Measurements from ENCODE around the gene VPS16. TPM values are rescaled to one million over a fixed set of nuclear protein-coding genes. Genes with fewer than 3 reads are reported as not detected.
A peak's percentile ranks its signal among the peaks of the same experiment; 100 is the strongest.

VPS16 gene
- total and polyA plus RNA-seq, 8 donors = 5.8 to 53.0 (median 23.3) TPM

DNA sequence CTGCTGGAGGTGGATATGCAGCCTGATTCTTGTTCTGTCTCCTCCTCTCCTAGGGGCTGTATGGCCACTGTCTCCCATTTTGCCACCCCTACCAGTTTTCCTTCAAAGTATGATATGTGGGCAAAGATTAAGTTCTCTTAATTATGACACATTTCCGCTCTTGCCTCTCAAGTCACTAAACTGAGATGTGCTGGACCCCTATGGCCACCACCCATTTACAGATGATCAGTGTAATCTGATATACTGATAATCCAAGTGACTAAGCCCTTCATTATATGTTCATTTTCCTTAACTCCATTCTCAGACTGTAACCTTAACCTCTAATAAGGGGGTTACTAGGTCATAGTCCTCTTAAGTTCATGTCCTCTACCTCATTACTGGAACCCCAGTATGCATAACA lies 26.5 kb upstream of the VPS16 start:
- no peak for TF ChIP-seq POLR2A (IDR thresholded peaks at IDR 0.05)
- TF ChIP-seq, protein P1, sequence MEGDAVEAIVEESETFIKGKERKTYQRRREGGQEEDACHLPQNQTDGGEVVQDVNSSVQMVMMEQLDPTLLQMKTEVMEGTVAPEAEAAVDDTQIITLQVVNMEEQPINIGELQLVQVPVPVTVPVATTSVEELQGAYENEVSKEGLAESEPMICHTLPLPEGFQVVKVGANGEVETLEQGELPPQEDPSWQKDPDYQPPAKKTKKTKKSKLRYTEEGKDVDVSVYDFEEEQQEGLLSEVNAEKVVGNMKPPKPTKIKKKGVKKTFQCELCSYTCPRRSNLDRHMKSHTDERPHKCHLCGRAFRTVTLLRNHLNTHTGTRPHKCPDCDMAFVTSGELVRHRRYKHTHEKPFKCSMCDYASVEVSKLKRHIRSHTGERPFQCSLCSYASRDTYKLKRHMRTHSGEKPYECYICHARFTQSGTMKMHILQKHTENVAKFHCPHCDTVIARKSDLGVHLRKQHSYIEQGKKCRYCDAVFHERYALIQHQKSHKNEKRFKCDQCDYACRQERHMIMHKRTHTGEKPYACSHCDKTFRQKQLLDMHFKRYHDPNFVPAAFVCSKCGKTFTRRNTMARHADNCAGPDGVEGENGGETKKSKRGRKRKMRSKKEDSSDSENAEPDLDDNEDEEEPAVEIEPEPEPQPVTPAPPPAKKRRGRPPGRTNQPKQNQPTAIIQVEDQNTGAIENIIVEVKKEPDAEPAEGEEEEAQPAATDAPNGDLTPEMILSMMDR (IDR thresholded peaks at IDR 0.05) = no peak
- no peak for TF ChIP-seq POLR2AphosphoS5 (IDR thresholded peaks at IDR 0.05)
- TF ChIP-seq EP300 (IDR thresholded peaks at IDR 0.05) = no peak
- peaks cover 0 to 67% (median 0%) of the 10 kb centered on the region in 3 donors for H3K27me3 ChIP-seq
- intact Hi-C loops (cut with DNase I; ENCODE audit: low total_unique reads) = no loop called here
- H3K27ac ChIP-seq = no peak overlapping the region
- peaks cover 0 to 5% (median 1%) of the 10 kb centered on the region in 4 donors for H3K4me1 ChIP-seq
- no peak for DNase-seq
- peaks cover 0 to 17% (median 8%) of the 10 kb centered on the region in 4 donors for H3K9me3 ChIP-seq
- WGBS, 5 donors = 90 to 97% (median 97%) methylated on average over 1 of the region's 1 CpG
- no peaks in the 10 kb centered on the region for H3K36me3 ChIP-seq
- H3K4me3 ChIP-seq = no peak overlapping the region

DNA sequence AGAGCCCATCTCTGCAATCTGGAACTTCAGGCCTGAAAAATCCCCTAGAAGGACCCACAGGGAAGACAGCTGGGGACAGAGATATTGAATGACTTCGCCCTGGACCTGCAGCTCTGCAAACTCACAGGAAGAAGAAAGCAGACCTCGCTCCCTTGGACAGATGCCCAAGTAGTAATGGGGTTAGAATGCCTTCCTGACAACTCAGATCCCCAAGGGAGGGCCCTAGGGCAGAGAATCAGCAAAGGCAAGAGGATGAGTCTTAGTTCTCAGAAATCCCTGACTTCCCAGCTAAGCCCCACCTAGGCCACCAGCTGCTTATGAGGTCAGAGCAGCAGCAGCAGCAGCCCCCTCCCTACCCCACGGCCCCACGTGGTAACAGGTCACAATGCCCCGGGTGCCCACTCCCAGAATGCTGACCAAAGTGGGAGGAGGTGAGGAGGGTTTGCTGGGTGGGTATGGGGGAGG lies 25.9 kb upstream of the VPS16 start, which contains the start of gene C20orf141:
TSS of gene C20orf141 (plus strand) at position 401 of the 465 bp plus-strand sequence. CDS start 198 bp downstream, outside the sequence.
- 20 to 43% (median 34%) methylated on average over 3 to 5 of the region's 5 CpGs for WGBS, 5 donors
- Histone ChIP-seq H3K9me3 (peaks cover 0 to 17% (median 8%) of the 10 kb centered on the region in 4 donors), H3K4me1 (peaks cover 0 to 5% (median 1%) of the 10 kb centered on the region in 4 donors), H3K4me3 (no peak within 1 kb of the TSS), H3K27ac (no peak within 1 kb of the TSS), H3K27me3 (peaks cover 0 to 67% (median 0%) of the 10 kb centered on the region in 3 donors), H3K36me3 (no peaks in the 10 kb centered on the region)
- TF ChIP-seq POLR2AphosphoS5 (IDR thresholded peaks at IDR 0.05) = peak in 1 of 3 donors; percentile 35
- TF ChIP-seq EP300 (IDR thresholded peaks at IDR 0.05) = no peak
- TF ChIP-seq, protein P1 (IDR thresholded peaks at IDR 0.05) = no peak
- TF ChIP-seq POLR2A (IDR thresholded peaks at IDR 0.05) = no peak
- peak in 1 of 2 donors; percentile 76 for DNase-seq
- intact Hi-C loops (cut with DNase I; ENCODE audit: low total_unique reads) = no loop called here

DNA sequence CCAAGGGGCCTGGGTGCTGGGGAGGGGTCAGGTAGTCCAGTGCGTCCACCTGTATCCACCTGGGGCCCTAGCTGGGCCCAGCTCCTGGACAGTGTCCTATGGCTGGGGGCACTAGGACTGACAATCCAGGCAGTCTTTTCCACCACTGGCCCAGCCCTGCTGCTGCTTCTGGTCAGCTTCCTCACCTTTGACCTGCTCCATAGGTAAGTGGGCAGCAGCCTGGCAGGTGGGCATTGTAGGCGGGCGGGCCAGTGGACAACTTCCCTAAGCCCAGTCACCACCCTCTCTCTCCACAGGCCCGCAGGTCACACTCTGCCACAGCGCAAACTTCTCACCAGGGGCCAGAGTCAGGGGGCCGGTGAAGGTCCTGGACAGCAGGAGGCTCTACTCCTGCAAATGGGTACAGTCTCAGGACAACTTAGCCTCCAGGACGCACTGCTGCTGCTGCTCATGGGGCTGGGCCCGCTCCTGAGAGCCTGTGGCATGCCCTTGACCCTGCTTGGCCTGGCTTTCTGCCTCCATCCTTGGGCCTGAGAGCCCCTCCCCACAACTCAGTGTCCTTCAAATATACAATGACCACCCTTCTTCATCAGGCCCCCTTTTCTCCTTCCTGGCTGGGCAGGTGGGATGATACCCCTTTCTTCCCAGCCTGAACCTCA lies 25.2 kb upstream of the VPS16 start:
- Histone ChIP-seq H3K36me3 (no peaks in the 10 kb centered on the region), H3K27ac (no peak overlapping the region), H3K4me3 (no peak overlapping the region), H3K27me3 (peaks cover 2 to 70% (median 4%) of the 10 kb centered on the region in 3 donors), H3K4me1 (peaks cover 2 to 9% (median 4%) of the 10 kb centered on the region in 4 donors), H3K9me3 (peaks cover 0 to 17% (median 8%) of the 10 kb centered on the region in 4 donors)
- TF ChIP-seq EP300 (IDR thresholded peaks at IDR 0.05) (no peak), POLR2A (IDR thresholded peaks at IDR 0.05) (no peak), POLR2AphosphoS5 (IDR thresholded peaks at IDR 0.05) (no peak)
- TF ChIP-seq, protein P1 (IDR thresholded peaks at IDR 0.05) = no peak
- DNase-seq = no peak
- 88 to 94% (median 89%) methylated on average over 7 to 8 of the region's 8 CpGs for WGBS, 5 donors
- intact Hi-C loops (cut with DNase I; ENCODE audit: low total_unique reads) = no loop called here

DNA sequence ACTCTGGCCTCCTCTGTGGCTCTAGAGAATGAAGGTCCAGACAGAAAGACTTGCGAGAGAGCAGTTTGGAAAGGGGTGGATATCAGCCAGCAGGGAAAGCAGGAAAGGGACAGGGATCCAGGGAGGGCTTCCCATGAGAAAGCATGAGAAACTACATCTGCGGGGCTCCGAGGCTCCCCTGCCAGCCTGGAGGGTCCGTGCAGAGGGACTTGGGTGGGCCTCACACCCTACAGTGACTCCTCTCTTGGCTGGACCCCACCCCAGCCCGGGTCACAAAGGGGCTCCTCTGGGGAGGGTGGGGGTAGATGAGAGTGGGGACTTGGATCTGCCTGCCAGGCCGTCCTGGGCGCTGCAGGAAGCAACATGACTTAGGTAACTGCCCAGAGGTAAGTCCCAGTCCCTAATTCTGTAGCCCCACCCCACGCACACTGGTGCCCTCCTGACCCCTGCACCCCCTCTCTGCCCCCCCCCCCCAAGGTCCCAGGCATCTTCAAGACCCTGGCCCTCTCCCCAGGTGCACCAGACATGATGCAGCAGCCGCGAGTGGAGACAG lies 24.4 kb upstream of the VPS16 start, which contains the start of gene TMEM239:
TSS of gene TMEM239 (plus strand) at position 335 of the 553 bp plus-strand sequence. CDS start at position 526, 191 bp downstream.
- 58 to 82% (median 72%) methylated on average over 7 to 10 of the region's 10 CpGs for WGBS, 5 donors
- Histone ChIP-seq H3K36me3 (no peaks in the 10 kb centered on the region), H3K27me3 (peaks cover 6 to 70% (median 12%) of the 10 kb centered on the region in 3 donors), H3K4me1 (peaks cover 4 to 16% (median 9%) of the 10 kb centered on the region in 4 donors), H3K9me3 (peaks cover 0 to 17% (median 8%) of the 10 kb centered on the region in 4 donors), H3K4me3 (no peak within 1 kb of the TSS), H3K27ac (peak within 1 kb of the TSS in 1 of 5 donors; percentile 27)
- TF ChIP-seq EP300 (IDR thresholded peaks at IDR 0.05) (no peak), POLR2A (IDR thresholded peaks at IDR 0.05) (no peak), POLR2AphosphoS5 (IDR thresholded peaks at IDR 0.05) (no peak)
- TF ChIP-seq, protein P1 (IDR thresholded peaks at IDR 0.05) = no peak
- no peak for DNase-seq
- intact Hi-C loops (cut with DNase I; ENCODE audit: low total_unique reads) = no loop called here

Measured in stomach (tissue), 9 donors.